ENCODE measurements around the gene PCBP3. TPM values are rescaled to one million over a fixed set of nuclear protein-coding genes. Genes with fewer than 3 reads are reported as not detected.
"Not testable (repeated sequence)": the region's sequence is repeated elsewhere in the genome, so short reads cannot be mapped to it uniquely, and the experiment has no call there.

PCBP3 gene
- total RNA-seq, 1 donor from 2014 or later: 11.8 TPM

DNA sequence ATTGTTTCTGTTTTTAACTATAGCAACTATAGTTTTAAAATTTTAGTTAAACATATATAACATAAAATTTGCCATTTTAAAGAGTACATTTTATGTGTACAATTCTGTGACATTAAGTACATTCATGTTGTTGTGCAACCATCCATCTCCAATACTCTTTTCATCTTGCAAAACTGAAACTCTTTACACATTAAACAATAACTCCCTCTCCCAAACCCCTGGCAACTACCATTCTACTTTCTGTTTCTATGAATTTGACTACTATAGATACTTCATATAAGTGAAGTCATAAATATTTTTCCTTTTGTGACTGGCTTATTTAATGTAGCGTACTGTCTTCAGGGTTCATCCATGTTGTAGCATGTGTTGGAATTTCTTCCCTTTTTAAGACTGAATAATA lies 25.9 kb downstream of the PCBP3 start:
- H3K27ac Mint-ChIP-seq (ENCODE audit: unreplicated experiment): no peak overlapping the region
- H3K4me1 Mint-ChIP-seq (ENCODE audit: low read depth): no peaks in the 10 kb centered on the region
- peaks cover 29% of the 10 kb centered on the region for H3K9me3 Mint-ChIP-seq (ENCODE audit: low read depth)
- H3K36me3 Mint-ChIP-seq (ENCODE audit: low read depth): peaks cover 18% of the 10 kb centered on the region
- H3K4me3 Mint-ChIP-seq (ENCODE audit: unreplicated experiment): no peak overlapping the region
- TF ChIP-seq, protein P1, sequence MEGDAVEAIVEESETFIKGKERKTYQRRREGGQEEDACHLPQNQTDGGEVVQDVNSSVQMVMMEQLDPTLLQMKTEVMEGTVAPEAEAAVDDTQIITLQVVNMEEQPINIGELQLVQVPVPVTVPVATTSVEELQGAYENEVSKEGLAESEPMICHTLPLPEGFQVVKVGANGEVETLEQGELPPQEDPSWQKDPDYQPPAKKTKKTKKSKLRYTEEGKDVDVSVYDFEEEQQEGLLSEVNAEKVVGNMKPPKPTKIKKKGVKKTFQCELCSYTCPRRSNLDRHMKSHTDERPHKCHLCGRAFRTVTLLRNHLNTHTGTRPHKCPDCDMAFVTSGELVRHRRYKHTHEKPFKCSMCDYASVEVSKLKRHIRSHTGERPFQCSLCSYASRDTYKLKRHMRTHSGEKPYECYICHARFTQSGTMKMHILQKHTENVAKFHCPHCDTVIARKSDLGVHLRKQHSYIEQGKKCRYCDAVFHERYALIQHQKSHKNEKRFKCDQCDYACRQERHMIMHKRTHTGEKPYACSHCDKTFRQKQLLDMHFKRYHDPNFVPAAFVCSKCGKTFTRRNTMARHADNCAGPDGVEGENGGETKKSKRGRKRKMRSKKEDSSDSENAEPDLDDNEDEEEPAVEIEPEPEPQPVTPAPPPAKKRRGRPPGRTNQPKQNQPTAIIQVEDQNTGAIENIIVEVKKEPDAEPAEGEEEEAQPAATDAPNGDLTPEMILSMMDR (IDR thresholded peaks at IDR 0.05): no peak
- DNase-seq (ENCODE audit: low spot score): no peak
- H3K27me3 Mint-ChIP-seq (ENCODE audit: low read depth): no peaks in the 10 kb centered on the region

GRCh38 chr21:45670731-45671130 lies 27.2 kb downstream of the PCBP3 start:
- DNase-seq (ENCODE audit: low spot score): no peak
- no peaks in the 10 kb centered on the region for H3K27me3 Mint-ChIP-seq (ENCODE audit: low read depth)
- H3K9me3 Mint-ChIP-seq (ENCODE audit: low read depth): peaks cover 23% of the 10 kb centered on the region
- TF ChIP-seq, protein P1 (IDR thresholded peaks at IDR 0.05): no peak
- H3K4me3 Mint-ChIP-seq (ENCODE audit: unreplicated experiment): no peak overlapping the region
- no peak overlapping the region for H3K27ac Mint-ChIP-seq (ENCODE audit: unreplicated experiment)
- no peaks in the 10 kb centered on the region for H3K4me1 Mint-ChIP-seq (ENCODE audit: low read depth)
- H3K36me3 Mint-ChIP-seq (ENCODE audit: low read depth): peaks cover 22% of the 10 kb centered on the region

DNA sequence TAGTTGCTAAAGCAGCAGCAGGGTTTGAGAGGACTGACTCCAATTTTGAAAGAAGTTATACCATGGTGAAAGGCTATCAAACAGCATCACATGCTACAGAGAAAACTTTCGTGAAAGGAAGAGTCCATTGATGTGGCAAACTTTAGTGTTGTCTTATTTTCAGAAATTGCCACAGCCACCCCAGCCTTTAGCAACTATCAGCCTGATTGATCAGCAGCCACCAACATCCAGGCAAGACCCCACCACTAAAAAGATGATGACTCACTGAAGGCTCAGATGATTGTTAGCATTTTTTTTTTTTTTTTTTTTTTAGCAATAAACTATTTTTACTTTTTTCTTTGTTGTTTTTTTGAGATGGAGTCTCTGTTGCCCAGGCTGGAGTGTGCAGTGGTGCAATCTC lies 35.3 kb downstream of the PCBP3 start:
- not testable (repeated sequence) for DNase-seq (ENCODE audit: low spot score); H3K27me3 Mint-ChIP-seq (ENCODE audit: low read depth); H3K4me3 Mint-ChIP-seq (ENCODE audit: unreplicated experiment); H3K9me3 Mint-ChIP-seq (ENCODE audit: low read depth); H3K4me1 Mint-ChIP-seq (ENCODE audit: low read depth); H3K27ac Mint-ChIP-seq (ENCODE audit: unreplicated experiment); H3K36me3 Mint-ChIP-seq (ENCODE audit: low read depth)

DNA sequence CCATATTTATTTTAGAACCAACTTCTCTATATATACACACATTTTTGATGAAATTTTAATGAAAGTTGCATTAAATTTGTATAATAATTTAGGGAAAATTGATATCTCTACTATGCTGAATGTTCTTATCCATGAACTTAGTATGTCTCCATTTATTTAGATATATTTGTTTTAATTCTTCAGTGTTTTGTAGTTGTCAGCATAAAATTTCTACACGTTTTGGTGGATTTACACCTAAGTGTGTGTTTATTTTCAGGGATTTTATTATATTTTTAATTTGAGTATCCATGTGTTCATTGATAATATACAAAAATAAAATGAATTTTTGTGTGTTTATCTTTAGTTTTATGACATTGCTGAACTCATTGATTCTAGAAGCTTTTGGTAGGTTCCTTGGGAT lies 36.7 kb downstream of the PCBP3 start:
- Mint-ChIP-seq H3K4me1 (ENCODE audit: low read depth) (no peaks in the 10 kb centered on the region), H3K4me3 (ENCODE audit: unreplicated experiment) (no peak overlapping the region), H3K9me3 (ENCODE audit: low read depth) (no peaks in the 10 kb centered on the region), H3K27ac (ENCODE audit: unreplicated experiment) (no peak overlapping the region), H3K27me3 (ENCODE audit: low read depth) (no peaks in the 10 kb centered on the region), H3K36me3 (ENCODE audit: low read depth) (peaks cover 2% of the 10 kb centered on the region)
- TF ChIP-seq, protein P1 (IDR thresholded peaks at IDR 0.05): no peak
- DNase-seq (ENCODE audit: low spot score): no peak

GRCh38 chr21:45695086-45695485 lies 51.6 kb downstream of the PCBP3 start:
- peaks cover 5% of the 10 kb centered on the region for H3K9me3 Mint-ChIP-seq (ENCODE audit: low read depth)
- H3K27ac Mint-ChIP-seq (ENCODE audit: unreplicated experiment): no peak overlapping the region
- peaks cover 1% of the 10 kb centered on the region for H3K36me3 Mint-ChIP-seq (ENCODE audit: low read depth)
- H3K27me3 Mint-ChIP-seq (ENCODE audit: low read depth): no peaks in the 10 kb centered on the region
- TF ChIP-seq, protein P1 (IDR thresholded peaks at IDR 0.05): peak; percentile 26
- DNase-seq (ENCODE audit: low spot score): no peak
- H3K4me3 Mint-ChIP-seq (ENCODE audit: unreplicated experiment): no peak overlapping the region
- H3K4me1 Mint-ChIP-seq (ENCODE audit: low read depth): peaks cover 21% of the 10 kb centered on the region

GRCh38 chr21:45698493-45699184 lies 55.1 kb downstream of the PCBP3 start:
- Mint-ChIP-seq H3K4me1 (ENCODE audit: low read depth) (peaks cover 21% of the 10 kb centered on the region), H3K27me3 (ENCODE audit: low read depth) (no peaks in the 10 kb centered on the region), H3K4me3 (ENCODE audit: unreplicated experiment) (no peak overlapping the region), H3K27ac (ENCODE audit: unreplicated experiment) (peak overlapping the region; percentile 72), H3K9me3 (ENCODE audit: low read depth) (peaks cover 5% of the 10 kb centered on the region), H3K36me3 (ENCODE audit: low read depth) (peaks cover 2% of the 10 kb centered on the region)
- TF ChIP-seq, protein P1 (IDR thresholded peaks at IDR 0.05): no peak
- DNase-seq (ENCODE audit: low spot score): no peak

Data from chondrocyte (in vitro differentiated cells).